Stimulated activated CD4-positive, alpha-beta T cell treated with anti-CD3 and anti-CD28 coated beads, TNF-alpha, amount 100 ng/mL, for 24 hours (primary cell): ENCODE data around the gene CCT6A.
"Not testable (repeated sequence)": the region's sequence is repeated elsewhere in the genome, so short reads cannot be mapped to it uniquely, and the experiment has no call there.

Experiments used
- DNase-seq, 3 experiments: peaks; one replicate each; pipeline ENCODE4 v3.0.0-alpha.2; 2020; ENCODE audit warnings: low read depth in 3 of 3

The CCT6A gene, protein sequence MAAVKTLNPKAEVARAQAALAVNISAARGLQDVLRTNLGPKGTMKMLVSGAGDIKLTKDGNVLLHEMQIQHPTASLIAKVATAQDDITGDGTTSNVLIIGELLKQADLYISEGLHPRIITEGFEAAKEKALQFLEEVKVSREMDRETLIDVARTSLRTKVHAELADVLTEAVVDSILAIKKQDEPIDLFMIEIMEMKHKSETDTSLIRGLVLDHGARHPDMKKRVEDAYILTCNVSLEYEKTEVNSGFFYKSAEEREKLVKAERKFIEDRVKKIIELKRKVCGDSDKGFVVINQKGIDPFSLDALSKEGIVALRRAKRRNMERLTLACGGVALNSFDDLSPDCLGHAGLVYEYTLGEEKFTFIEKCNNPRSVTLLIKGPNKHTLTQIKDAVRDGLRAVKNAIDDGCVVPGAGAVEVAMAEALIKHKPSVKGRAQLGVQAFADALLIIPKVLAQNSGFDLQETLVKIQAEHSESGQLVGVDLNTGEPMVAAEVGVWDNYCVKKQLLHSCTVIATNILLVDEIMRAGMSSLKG

DNA sequence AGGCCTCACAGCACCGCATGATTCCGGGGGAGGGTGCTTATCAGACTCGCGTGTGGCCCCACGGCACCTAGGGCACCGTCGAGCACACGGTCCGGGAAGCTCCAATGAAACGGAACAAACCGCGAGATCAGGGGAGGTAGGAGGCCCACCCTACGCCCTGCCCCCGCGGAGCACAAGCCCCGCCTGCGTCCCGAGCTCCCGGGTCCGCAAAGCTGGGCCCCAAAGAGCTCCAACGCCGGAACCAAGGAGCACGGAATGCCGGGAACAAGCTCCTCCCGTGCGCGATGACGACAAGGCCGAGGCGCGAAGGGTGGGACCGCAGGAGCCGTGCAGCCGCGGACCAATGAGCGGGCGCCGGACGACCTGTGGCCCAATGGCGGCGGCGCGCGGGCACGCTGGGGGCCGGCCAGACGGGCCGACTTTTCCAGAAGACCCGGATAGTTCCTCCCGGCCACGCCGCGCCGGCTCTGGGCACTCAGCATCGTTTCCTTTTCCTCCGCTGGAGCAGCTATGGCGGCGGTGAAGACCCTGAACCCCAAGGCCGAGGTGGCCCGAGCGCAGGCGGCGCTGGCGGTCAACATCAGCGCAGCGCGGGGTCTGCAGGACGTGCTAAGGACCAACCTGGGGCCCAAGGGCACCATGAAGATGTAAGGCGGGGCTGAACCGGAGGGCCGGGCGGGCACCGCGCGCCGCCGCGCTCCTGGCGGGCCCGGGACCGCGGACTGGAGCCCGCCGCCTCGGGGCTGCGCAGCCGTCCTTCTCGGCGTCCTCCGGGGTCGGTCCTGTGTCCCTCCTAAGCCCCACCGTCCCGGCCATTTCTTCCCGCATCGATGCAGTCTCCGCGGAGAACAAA lies at the start of gene CCT6A, which contains the start of gene PSPH:
Gene CCT6A (plus strand): TSS at position 427 of the 853 bp plus-strand sequence. CDS start 84 bp downstream, at position 511.
Gene PSPH (minus strand): TSS at position 106 of the 853 bp plus-strand sequence. CDS start 30,232 bp downstream, outside the sequence.
- peak; percentile 87 to 95 (median 95) for DNase-seq

- no peak for DNase-seq
These were observed 47.8 kb upstream of the CCT6A start for GRCh38 chr7:56003749-56004148.

DNA sequence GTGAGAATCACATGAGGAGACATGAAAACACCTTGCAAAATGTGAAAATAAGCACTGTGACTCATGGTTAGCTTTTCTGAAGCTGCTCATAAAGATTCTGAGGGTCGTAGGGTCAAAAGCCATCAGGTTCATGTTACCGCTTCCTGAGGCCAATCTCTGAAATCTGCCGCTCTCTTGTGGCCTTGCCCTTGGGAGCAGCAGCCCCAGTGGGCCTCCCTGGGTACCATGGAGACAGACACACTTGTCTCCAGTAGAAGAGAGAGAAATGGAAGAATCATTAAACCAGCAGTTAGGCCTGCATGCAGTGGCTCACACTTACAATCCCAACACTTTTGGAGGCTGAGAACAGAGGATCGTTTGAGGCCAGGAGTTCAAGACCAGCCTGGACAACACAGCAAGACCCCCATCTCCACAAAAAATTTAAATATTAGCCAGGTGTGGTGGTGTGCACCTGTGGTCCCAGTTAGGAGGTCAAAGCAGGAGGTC lies 44.4 kb upstream of the CCT6A start:
- DNase-seq: no peak

GRCh38 chr7:56007891-56008290 lies 43.7 kb upstream of the CCT6A start:
- DNase-seq: no peak

DNA sequence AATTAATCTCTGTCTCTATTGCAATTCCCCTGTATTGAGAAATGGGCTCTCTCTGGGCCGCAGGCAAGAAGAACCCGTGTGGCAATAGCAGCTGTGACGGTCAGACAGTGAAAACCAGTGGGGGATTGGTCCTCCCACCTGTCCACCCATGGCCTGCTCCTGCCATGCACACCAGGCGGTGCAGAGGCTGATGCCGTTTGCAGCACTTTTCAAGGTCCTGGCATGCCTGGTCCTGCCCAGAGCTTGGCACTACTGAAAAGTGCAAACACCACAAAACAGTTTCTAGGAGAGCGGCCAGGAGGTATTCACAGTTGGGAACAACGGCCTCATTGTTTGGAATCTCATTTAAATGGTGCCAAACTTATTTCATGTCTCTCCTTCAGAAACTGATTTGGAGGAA lies 41.9 kb upstream of the CCT6A start:
- no peak for DNase-seq

DNA sequence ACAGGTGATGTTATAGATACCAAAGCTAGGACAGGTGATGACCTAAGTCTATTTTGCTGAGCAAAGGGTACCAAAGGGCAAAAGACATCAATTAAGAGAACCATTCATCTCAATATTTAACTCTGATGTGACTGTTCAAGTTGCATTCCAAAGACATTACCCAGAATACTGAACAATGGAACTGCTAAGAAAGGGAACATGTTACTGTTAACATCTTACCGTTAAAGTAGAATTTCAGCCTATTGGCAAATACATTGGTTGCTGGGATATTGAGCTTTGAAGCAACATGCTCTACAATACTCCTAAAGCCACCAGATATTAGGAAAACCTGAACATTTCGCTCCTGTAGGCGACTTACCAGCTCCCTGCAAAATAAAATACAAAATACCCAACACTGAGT lies 34.5 kb upstream of the CCT6A start:
- not testable (repeated sequence) for DNase-seq

- DNase-seq: no peak
These were observed 32.1 kb upstream of the CCT6A start for GRCh38 chr7:56019501-56019900.

DNA sequence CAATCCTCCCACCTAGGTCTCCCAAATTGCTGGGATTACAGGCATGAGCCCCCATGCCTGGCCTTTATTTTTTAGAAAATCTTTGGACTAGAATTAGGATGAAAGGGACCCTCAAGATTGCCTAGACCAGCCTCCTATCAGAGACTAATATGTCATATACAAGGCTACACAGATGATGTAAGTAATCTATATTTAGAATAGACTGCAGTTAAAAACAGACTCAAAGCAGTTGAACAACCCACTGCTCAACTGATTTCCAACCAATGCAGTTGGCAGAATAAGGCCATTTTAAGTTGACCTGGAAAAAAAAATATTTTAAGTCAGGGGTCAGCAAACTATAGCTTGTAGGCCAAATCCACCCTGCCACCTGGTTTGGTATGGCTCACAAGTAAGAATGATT lies 28.1 kb upstream of the CCT6A start:
- DNase-seq: no peak

DNA sequence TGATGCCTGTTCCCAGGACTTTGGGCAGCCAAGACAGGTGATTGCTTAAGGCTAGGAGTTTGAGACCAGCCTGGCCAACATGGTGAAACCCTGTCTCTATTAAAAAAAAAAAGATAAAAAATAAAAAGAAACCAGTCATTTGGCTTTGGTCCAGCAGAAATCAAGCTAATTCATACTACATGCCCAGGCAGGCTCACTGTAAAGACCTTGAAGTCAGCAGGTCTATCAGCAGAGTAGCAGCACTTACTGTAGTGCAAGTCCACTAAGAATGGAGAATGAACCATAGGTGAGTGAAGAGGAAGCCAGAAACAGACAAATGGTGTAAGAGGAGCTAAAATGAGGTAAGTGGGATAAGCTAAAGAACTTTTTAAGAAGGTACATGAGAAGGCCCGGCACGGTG lies 25.0 kb upstream of the CCT6A start:
- no peak for DNase-seq

- DNase-seq: no peak
These were observed 22.5 kb upstream of the CCT6A start for GRCh38 chr7:56028942-56029630.

DNA sequence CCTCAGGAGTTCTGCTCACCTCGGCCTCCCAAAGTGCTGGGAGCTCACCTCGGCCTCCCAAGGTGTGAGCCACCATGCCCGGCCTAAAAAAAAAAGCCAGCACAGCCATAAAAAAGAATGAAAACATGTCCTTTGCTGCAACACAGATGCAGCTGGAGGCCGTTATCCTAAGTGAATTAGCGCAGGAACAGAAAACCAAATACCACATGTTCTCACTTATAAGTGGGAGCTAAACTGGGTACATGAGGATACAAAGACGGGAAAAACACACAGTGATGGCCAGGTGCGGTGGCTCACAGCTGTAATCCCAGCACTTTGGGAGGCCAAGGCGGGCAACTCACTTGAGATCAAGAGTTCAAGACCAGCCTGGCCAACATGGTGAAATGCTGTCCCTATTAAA lies 21.2 kb upstream of the CCT6A start:
- no peak for DNase-seq

- DNase-seq: not testable (repeated sequence)
These were observed 20.0 kb upstream of the CCT6A start for GRCh38 chr7:56031556-56031955.

- not testable (repeated sequence) for DNase-seq
These were observed 19.0 kb upstream of the CCT6A start for GRCh38 chr7:56032578-56032977.

- DNase-seq: peak; percentile 28 to 64 (median 34)
These were observed 17.7 kb upstream of the CCT6A start for GRCh38 chr7:56033671-56034432.

GRCh38 chr7:56040730-56041129 lies 10.8 kb upstream of the CCT6A start:
- DNase-seq: no peak

DNA sequence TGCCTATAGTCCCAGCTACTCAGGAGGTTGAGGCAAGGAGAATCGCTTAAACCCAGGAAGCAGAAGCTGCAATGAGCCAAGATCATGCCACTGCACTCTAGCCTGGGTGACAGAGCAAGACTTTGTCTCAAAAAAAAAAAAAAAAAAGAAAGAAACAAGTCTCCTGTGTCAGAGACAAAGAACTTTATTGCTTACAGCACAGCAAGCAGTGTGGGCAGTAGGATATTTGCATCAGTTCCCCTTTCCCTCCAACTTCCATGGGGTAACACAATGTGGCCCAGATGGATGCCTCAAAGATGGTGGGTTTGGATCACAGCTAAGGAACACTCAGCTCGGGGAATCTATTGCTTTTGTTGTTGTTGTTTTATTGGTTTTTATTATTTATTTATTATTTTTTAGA lies 5.8 kb upstream of the CCT6A start:
- DNase-seq: not testable (repeated sequence)

GRCh38 chr7:56046721-56047445 lies 4.7 kb upstream of the CCT6A start:
- no peak for DNase-seq

DNA sequence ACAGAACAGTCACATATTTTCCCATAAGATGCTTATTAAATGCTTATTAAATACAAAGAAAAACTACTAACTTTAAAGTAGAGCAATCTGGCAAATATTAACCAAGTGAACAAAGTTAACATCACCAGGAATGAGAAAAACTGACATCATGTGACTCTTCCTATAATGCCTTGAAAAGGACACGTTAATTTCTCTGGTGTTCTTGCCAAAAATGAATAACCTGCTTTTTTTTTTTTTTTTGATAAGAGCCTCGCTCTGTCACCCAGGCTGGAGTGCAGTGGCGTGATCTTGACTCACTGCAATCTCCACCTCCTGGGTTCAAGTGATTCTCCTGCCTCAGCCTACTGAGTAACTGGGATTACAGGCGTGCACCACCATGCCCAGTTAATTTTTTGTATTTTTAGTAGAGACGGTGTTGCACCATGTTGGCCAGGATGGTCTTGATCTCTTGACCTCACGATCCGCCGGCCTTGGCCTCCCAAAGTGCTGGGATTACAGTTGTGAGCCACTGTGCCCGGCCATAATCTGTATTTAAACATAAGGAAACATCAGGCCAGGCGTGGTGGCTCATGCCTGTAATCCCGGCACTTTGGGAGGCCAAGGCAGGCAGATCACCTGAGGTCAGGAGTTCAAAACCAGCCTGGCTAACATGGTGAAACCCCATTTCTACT lies 4.0 kb upstream of the CCT6A start:
- not testable (repeated sequence) for DNase-seq

GRCh38 chr7:56048245-56048644 lies 3.3 kb upstream of the CCT6A start:
- DNase-seq: no peak

DNA sequence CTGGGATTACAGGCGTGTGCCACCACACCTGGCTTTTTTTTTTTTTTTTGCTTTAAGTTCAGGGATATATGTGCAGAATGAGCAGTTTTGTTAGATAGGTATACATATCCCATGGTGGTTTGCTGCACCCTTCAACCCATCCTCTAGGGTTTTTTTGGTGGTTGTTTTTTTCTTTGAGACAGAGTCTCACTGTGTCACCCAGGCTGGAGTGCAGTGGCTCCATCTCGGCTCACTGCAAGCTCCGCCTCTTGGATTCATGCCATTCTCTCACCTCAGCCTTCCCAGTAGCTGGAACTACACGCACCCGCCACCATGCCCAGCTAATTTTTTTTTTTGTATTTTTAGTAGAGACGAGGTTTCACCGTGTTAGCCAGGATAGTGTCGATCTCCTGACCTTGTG lies 2.8 kb upstream of the CCT6A start:
- not testable (repeated sequence) for DNase-seq
